Left lung (tissue), 10 donors: ENCODE data around the gene PLA1A. TPM values are rescaled to one million over a fixed set of nuclear protein-coding genes. Genes with fewer than 3 reads are reported as not detected.

Experiments
- ATAC-seq: fragments of 200-7000 bp; cut with Tn5 transposase; one replicate; pipeline ENCODE4 v1.9.1; 2020; ENCODE audit warnings: moderate library complexity
- DNase-seq, 4 donors: peaks; one replicate each; pipeline ENCODE4 v3.0.0-alpha.2; 2013 to 2020
- H3K27ac ChIP-seq, 2 donors: fragments of 200-600 bp; sonication (generic) in 1 of 2; one replicate each; pipeline versions ENCODE4 v1.5.0 to v1.8.0; 2020 to 2021
- H3K27me3 ChIP-seq, 2 donors: fragments of 200-600 bp; sonication (generic) in 1 of 2; one replicate each; pipeline versions ENCODE4 v1.5.0 to v1.8.0; 2020 to 2021
- H3K36me3 ChIP-seq, 2 donors: fragments of 200-600 bp; sonication (generic) in 1 of 2; one replicate each; pipeline versions ENCODE4 v1.5.0 to v1.8.0; 2020 to 2021
- H3K4me1 ChIP-seq, 2 donors: fragments of 200-600 bp; one replicate each; pipeline ENCODE4 v1.8.0; 2021
- H3K4me3 ChIP-seq, 2 donors: fragments of 200-600 bp; sonication (generic) in 1 of 2; one replicate each; pipeline versions ENCODE4 v1.5.0 to v1.8.0; 2020 to 2021; ENCODE audit warnings: mild to moderate bottlenecking in 1 of 2
- H3K9me3 ChIP-seq, 2 donors: fragments of 200-600 bp; sonication (generic) in 1 of 2; one replicate each; pipeline versions ENCODE4 v1.5.0 to v1.8.0; 2020 to 2021
- CTCF ChIP-seq, 2 donors: fragments of 200-600 bp; sonication (generic) in 1 of 2; IDR thresholded peaks; one replicate each; pipeline versions ENCODE4 v1.5.0 to v1.8.0; 2021; ENCODE audit warnings: antibody characterized with exemption in 2 of 2
- intact Hi-C, 2 donors: fragments of 100-400 bp; cut with DNase I; formaldehyde crosslinking; loops; one replicate each; pipeline versions ENCODE4 v1.11.2 to v1.14.2; 2022
- polyA plus RNA-seq, 6 donors: library from polyadenylated mRNA; unstranded; fragments of 120-200 nt; gene quantifications; one replicate each; pipeline ENCODE4 v1.2.1, GENCODE V29; 2013; ENCODE audit not compliant: insufficient read length in 6 of 6
- total RNA-seq, 2 donors: library from RNA; stranded (reverse); fragmentation: NEBNext Ultra II Directional; extraction: Animal tissue kit (Norgen Biotek cat#: 25700); gene quantifications; one replicate each; pipeline ENCODE4 v1.2.1, GENCODE V29; 2021
- donor health status: DM: no; HTN: yes; CAD: no.
- donor health status: DM: no; HTN: no; CAD: no.

The PLA1A gene
- total and polyA plus RNA-seq, 8 donors: 0.70 to 14.5 (median 0.99) TPM

- intact Hi-C loops: no loop called here
- Histone ChIP-seq H3K27me3 (no peaks in the 10 kb centered on the region), H3K4me3 (no peak overlapping the region), H3K27ac (peak overlapping the region; percentile 82 to 93), H3K4me1 (peaks cover 3 to 36% of the 10 kb centered on the region in 2 donors), H3K9me3 (no peaks in the 10 kb centered on the region), H3K36me3 (peaks cover 0 to 4% of the 10 kb centered on the region in 2 donors)
- DNase-seq (no peak), ATAC-seq (no peak)
- TF ChIP-seq CTCF (IDR thresholded peaks at IDR 0.05): no peak
These were observed 42.0 kb downstream of the PLA1A start for GRCh38 chr3:119639494-119640350.

GRCh38 chr3:119641416-119641815 lies 43.7 kb downstream of the PLA1A start:
- Histone ChIP-seq H3K4me3 (no peak overlapping the region), H3K9me3 (no peaks in the 10 kb centered on the region), H3K27me3 (no peaks in the 10 kb centered on the region), H3K27ac (no peak overlapping the region), H3K4me1 (peaks cover 3 to 31% of the 10 kb centered on the region in 2 donors), H3K36me3 (peaks cover 0 to 4% of the 10 kb centered on the region in 2 donors)
- DNase-seq (no peak), ATAC-seq (no peak)
- intact Hi-C loops: no loop called here
- no peak for TF ChIP-seq CTCF (IDR thresholded peaks at IDR 0.05)

GRCh38 chr3:119642746-119643473 lies 45.2 kb downstream of the PLA1A start:
- no peaks in the 10 kb centered on the region for H3K9me3 ChIP-seq
- peaks cover 10 to 27% of the 10 kb centered on the region in 2 donors for H3K4me1 ChIP-seq
- no peaks in the 10 kb centered on the region for H3K27me3 ChIP-seq
- H3K27ac ChIP-seq: peak overlapping the region in 1 of 2 donors; percentile 39
- DNase-seq (peak in 2 of 4 donors; percentile 17 to 46), ATAC-seq (peak; percentile 13)
- H3K4me3 ChIP-seq: no peak overlapping the region
- peaks cover 0 to 4% of the 10 kb centered on the region in 2 donors for H3K36me3 ChIP-seq
- no peak for TF ChIP-seq CTCF (IDR thresholded peaks at IDR 0.05)
- intact Hi-C loops: no loop called here

GRCh38 chr3:119643528-119643927 lies 45.8 kb downstream of the PLA1A start:
- no peaks in the 10 kb centered on the region for H3K9me3 ChIP-seq
- no peaks in the 10 kb centered on the region for H3K27me3 ChIP-seq
- peaks cover 12 to 30% of the 10 kb centered on the region in 2 donors for H3K4me1 ChIP-seq
- no peak overlapping the region for H3K4me3 ChIP-seq
- H3K27ac ChIP-seq: no peak overlapping the region
- ATAC-seq (no peak), DNase-seq (no peak)
- intact Hi-C loops: no loop called here
- peaks cover 0 to 4% of the 10 kb centered on the region in 2 donors for H3K36me3 ChIP-seq
- no peak for TF ChIP-seq CTCF (IDR thresholded peaks at IDR 0.05)

GRCh38 chr3:119644481-119644880 lies 46.8 kb downstream of the PLA1A start:
- DNase-seq: no peak
- H3K27ac ChIP-seq: no peak overlapping the region
- no peak for ATAC-seq
- no peaks in the 10 kb centered on the region for H3K27me3 ChIP-seq
- intact Hi-C loops: no loop called here
- TF ChIP-seq CTCF (IDR thresholded peaks at IDR 0.05): no peak
- peaks cover 12 to 24% of the 10 kb centered on the region in 2 donors for H3K4me1 ChIP-seq
- peaks cover 0 to 4% of the 10 kb centered on the region in 2 donors for H3K36me3 ChIP-seq
- no peak overlapping the region for H3K4me3 ChIP-seq
- no peaks in the 10 kb centered on the region for H3K9me3 ChIP-seq
